ENCODE data around the gene NOVA2. TPM values are rescaled to one million over a fixed set of nuclear protein-coding genes. Genes with fewer than 3 reads are reported as not detected.

NOVA2 gene
- under 0.01 TPM in 1 of 2 replicates, not detected in the other for total RNA-seq

GRCh38 chr19:45973553-45974338, at the start of gene NOVA2:
NOVA2 (minus strand) TSS chr19:45973865; CDS start chr19:45973351, 514 bp downstream.

GRCh38 chr19:46022431-46023310, 49.0 kb upstream of the NOVA2 start, which contains the start of gene PGLYRP1:
PGLYRP1 (minus strand) TSS chr19:46023053; CDS start chr19:46023021, 32 bp downstream.

GRCh38 chr19:45994998-45995714, 21.5 kb upstream of the NOVA2 start, which contains the start of gene CCDC61:
CCDC61 (plus strand) TSS chr19:45995467; CDS start chr19:46003019, 7,552 bp downstream.

GRCh38 chr19:45913874-45914830, 59.5 kb downstream of the NOVA2 start, which contains the start of gene NANOS2:
NANOS2 (minus strand) TSS chr19:45914778; CDS start chr19:45914693, 85 bp downstream.

GRCh38 chr19:45901912-45902650, 71.6 kb downstream of the NOVA2 start, which contains the start of gene MYPOP:
MYPOP (minus strand) TSS chr19:45902613; CDS start chr19:45901773, 840 bp downstream.

GRCh38 chr19:45885556-45886426, 87.9 kb downstream of the NOVA2 start, which contains the start of gene IRF2BP1:
IRF2BP1 (minus strand) TSS chr19:45886141; CDS start chr19:45885774, 367 bp downstream.

Small RNA genes within 50 kb of the gene (small RNA-seq; reads per million reads assigned to genes)
- 2.4 reads per million, percentile 74 among the genes with 10 or more reads in this experiment for gene MIR769 (ENCODE audit: low replicate concordance)

Other genes with a start within 250 kb of the NOVA2 start
- 6.6 and 10.5 TPM in 2 replicates for gene FBXO46, start 243.0 kb downstream of the NOVA2 start, total RNA-seq
- gene MEIOSIN, start 240.4 kb downstream of the NOVA2 start, total RNA-seq: under 0.01 TPM in 1 of 2 replicates, not detected in the other
- gene SIX5, start 204.6 kb downstream of the NOVA2 start, total RNA-seq: 9.7 and 10.1 TPM in 2 replicates
- gene DMPK, start 191.4 kb downstream of the NOVA2 start, total RNA-seq: 26.9 and 29.5 TPM in 2 replicates
- gene DMWD, start 181.0 kb downstream of the NOVA2 start, total RNA-seq: 44.9 and 84.2 TPM in 2 replicates
- gene RSPH6A, start 158.6 kb downstream of the NOVA2 start, total RNA-seq: 0.22 and 0.43 TPM in 2 replicates
- gene SYMPK, start 110.7 kb downstream of the NOVA2 start, total RNA-seq: 46.2 and 50.8 TPM in 2 replicates
- gene FOXA3, start 109.5 kb downstream of the NOVA2 start, total RNA-seq: not detected in 2 replicates
- gene IRF2BP1, start 87.7 kb downstream of the NOVA2 start, total RNA-seq: 26.7 and 39.1 TPM in 2 replicates
- 1.9 and 2.0 TPM in 2 replicates for gene MYPOP, start 71.3 kb downstream of the NOVA2 start, total RNA-seq
- not detected in 2 replicates for gene NANOS2, start 59.1 kb downstream of the NOVA2 start, total RNA-seq
- gene CCDC61, start 21.6 kb upstream of the NOVA2 start, total RNA-seq: 3.9 and 11.3 TPM in 2 replicates
- gene PGLYRP1, start 49.2 kb upstream of the NOVA2 start, total RNA-seq: not detected in 2 replicates
- 0.14 TPM in 1 of 2 replicates, not detected in the other for gene IGFL4, start 67.1 kb upstream of the NOVA2 start, total RNA-seq
- not detected in 2 replicates for gene IGFL3, start 150.8 kb upstream of the NOVA2 start, total RNA-seq
- gene IGFL2, start 174.4 kb upstream of the NOVA2 start, total RNA-seq: 0.29 TPM in 1 of 2 replicates, not detected in the other